Loucy (cell line): ENCODE measurements around the gene PARVG.

Source experiments
- EZH2phosphoT487 ChIP-seq: fragments of 200-600 bp; IDR thresholded peaks from 2 replicates; pipeline ENCODE4 v1.6.1; 2018; ENCODE audit warnings: antibody characterized with exemption, mild to moderate bottlenecking, moderate library complexity, borderline replicate concordance
- TF ChIP-seq, protein P1 (sequence below): fragments of 200-600 bp; sonication (generic); conservative IDR thresholded peaks from 2 replicates; pipeline ENCODE4 v1.5.1; 2014; ENCODE audit warnings: mild to moderate bottlenecking, antibody characterized with exemption, low read length

DNA sequence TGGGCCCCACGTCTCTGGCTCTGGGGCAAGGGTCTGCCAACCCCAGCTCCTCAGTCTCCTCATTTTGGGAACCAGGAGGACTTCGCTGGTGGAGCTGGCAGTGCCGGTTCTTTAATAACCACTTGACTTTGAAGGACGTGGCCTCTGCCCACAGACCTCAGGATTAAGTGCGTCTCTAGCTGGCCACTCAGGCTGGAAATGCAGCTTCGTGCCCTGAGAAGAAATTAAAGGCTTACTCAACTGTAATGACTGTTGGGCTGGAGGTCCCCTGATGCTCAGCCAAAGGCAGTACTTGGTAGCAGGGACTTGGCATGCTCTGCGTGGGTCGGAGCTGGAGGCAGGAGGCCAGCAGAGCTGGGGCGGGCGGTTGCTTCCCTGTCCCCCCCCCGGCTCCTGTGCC, 16.7 kb upstream of the PARVG start:
- TF ChIP-seq, protein P1, sequence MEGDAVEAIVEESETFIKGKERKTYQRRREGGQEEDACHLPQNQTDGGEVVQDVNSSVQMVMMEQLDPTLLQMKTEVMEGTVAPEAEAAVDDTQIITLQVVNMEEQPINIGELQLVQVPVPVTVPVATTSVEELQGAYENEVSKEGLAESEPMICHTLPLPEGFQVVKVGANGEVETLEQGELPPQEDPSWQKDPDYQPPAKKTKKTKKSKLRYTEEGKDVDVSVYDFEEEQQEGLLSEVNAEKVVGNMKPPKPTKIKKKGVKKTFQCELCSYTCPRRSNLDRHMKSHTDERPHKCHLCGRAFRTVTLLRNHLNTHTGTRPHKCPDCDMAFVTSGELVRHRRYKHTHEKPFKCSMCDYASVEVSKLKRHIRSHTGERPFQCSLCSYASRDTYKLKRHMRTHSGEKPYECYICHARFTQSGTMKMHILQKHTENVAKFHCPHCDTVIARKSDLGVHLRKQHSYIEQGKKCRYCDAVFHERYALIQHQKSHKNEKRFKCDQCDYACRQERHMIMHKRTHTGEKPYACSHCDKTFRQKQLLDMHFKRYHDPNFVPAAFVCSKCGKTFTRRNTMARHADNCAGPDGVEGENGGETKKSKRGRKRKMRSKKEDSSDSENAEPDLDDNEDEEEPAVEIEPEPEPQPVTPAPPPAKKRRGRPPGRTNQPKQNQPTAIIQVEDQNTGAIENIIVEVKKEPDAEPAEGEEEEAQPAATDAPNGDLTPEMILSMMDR: no peak
- no peak for TF ChIP-seq EZH2phosphoT487
